Right atrium auricular region (tissue), 2 donors: ENCODE measurements around the gene VPS16. TPM values are rescaled to one million over a fixed set of nuclear protein-coding genes. Genes with fewer than 3 reads are reported as not detected.

Experiments used
- DNase-seq: peaks from one replicate; pipeline ENCODE4 v3.0.0-alpha.2; 2019; ENCODE audit warnings: low spot score
- H3K27ac ChIP-seq, 2 donors: fragments of 200-600 bp; sonication (generic); 1 replicate in 1 of 2; 2 replicates in 1 of 2; pipeline ENCODE4 v1.5.1; 2016 to 2019
- H3K27me3 ChIP-seq, 2 donors: fragments of 200-600 bp; sonication (generic); one replicate each; pipeline versions ENCODE4 v1.5.1 to v1.6.0; 2017 to 2019
- H3K36me3 ChIP-seq: fragments of 200-600 bp; sonication (generic); one replicate; pipeline ENCODE4 v1.5.1; 2016
- H3K4me1 ChIP-seq, 2 donors: fragments of 200-600 bp; sonication (generic); one replicate each; pipeline versions ENCODE4 v1.5.1 to v1.6.0; 2017 to 2019
- H3K4me3 ChIP-seq, 2 donors: fragments of 200-600 bp; sonication (generic); 1 replicate in 1 of 2; 2 replicates in 1 of 2; pipeline ENCODE4 v1.5.1; 2017 to 2019; ENCODE audit warnings: mild to moderate bottlenecking in 1 of 2, moderate library complexity in 1 of 2
- H3K9me3 ChIP-seq, 2 donors: fragments of 200-600 bp; sonication (generic); one replicate each; pipeline ENCODE4 v1.5.1; 2019
- total RNA-seq, 2 donors: library from RNA; depleted of rRNA; stranded (reverse); fragments of >200 nt; gene quantifications; one replicate each; pipeline ENCODE4 v1.1.0, GENCODE V29; 2016
- TF ChIP-seq, protein P1 (sequence below), 2 donors: fragments of 200-600 bp; sonication (generic); IDR thresholded peaks; one replicate each; pipeline ENCODE4 v1.5.1; 2019; ENCODE audit warnings: antibody characterized with exemption in 2 of 2

The VPS16 gene
- total RNA-seq, 2 donors from 2014 or later: 12.8 to 16.4 TPM

GRCh38 chr20:2796011-2796660 is 44.4 kb upstream of the VPS16 start:
- peaks cover 0 to 9% of the 10 kb centered on the region in 2 donors for H3K27me3 ChIP-seq

DNA sequence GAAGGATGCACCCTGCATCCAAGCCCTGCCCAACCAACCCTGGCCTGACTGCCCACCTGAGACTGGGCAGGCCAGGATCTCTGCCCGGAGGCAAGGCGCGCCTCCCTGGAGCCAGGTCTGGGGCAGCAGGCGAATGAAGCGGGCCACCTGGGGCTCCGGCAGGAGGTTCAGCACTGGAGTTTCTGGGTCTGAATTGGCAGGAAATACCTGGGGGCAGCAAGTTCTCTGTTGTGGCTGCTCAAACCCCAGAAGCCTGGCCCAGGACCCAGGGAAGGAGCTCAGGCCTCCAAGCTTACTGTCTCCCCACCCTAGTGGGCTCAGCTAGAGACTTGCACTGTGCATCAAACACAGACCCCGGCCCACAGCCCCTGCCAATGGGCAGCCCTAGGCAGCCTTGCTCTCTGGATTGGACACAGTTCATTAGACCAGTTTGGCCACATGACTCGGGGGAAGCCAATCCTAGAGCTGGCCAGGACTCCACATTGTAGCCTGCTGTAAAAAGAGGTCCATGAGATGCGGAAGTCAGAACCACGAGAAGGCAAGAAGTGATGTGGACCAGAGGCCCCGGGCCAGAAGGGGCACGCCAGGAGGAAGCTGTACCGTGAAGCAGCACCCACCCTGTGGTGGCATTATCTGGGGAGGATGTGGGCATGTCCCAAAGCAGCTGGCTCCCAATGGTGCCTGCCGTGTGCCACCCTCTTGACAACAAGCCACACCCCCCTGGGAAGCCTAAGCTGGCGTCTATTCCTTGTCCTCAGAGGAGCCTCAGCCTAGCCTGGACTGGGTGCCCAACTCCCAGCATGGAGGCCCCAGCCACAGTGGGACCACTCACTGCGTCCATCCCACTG is 43.2 kb upstream of the VPS16 start:
- DNase-seq: no peak
- TF ChIP-seq, protein P1, sequence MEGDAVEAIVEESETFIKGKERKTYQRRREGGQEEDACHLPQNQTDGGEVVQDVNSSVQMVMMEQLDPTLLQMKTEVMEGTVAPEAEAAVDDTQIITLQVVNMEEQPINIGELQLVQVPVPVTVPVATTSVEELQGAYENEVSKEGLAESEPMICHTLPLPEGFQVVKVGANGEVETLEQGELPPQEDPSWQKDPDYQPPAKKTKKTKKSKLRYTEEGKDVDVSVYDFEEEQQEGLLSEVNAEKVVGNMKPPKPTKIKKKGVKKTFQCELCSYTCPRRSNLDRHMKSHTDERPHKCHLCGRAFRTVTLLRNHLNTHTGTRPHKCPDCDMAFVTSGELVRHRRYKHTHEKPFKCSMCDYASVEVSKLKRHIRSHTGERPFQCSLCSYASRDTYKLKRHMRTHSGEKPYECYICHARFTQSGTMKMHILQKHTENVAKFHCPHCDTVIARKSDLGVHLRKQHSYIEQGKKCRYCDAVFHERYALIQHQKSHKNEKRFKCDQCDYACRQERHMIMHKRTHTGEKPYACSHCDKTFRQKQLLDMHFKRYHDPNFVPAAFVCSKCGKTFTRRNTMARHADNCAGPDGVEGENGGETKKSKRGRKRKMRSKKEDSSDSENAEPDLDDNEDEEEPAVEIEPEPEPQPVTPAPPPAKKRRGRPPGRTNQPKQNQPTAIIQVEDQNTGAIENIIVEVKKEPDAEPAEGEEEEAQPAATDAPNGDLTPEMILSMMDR (IDR thresholded peaks at IDR 0.05): no peak
- Histone ChIP-seq H3K27me3 (peaks cover 0 to 11% of the 10 kb centered on the region in 2 donors), H3K27ac (no peak overlapping the region), H3K4me1 (peaks cover 0 to 20% of the 10 kb centered on the region in 2 donors), H3K36me3 (no peaks in the 10 kb centered on the region), H3K4me3 (no peak overlapping the region), H3K9me3 (no peaks in the 10 kb centered on the region)

More at GRCh38 chr20:2796011-2796660, 44.4 kb upstream of the VPS16 start:
- TF ChIP-seq, protein P1 (IDR thresholded peaks at IDR 0.05): no peak
- no peak for DNase-seq
- no peaks in the 10 kb centered on the region for H3K9me3 ChIP-seq
- no peak overlapping the region for H3K4me3 ChIP-seq
- H3K36me3 ChIP-seq: no peaks in the 10 kb centered on the region
- H3K27ac ChIP-seq: no peak overlapping the region
- peaks cover 0 to 18% of the 10 kb centered on the region in 2 donors for H3K4me1 ChIP-seq

DNA sequence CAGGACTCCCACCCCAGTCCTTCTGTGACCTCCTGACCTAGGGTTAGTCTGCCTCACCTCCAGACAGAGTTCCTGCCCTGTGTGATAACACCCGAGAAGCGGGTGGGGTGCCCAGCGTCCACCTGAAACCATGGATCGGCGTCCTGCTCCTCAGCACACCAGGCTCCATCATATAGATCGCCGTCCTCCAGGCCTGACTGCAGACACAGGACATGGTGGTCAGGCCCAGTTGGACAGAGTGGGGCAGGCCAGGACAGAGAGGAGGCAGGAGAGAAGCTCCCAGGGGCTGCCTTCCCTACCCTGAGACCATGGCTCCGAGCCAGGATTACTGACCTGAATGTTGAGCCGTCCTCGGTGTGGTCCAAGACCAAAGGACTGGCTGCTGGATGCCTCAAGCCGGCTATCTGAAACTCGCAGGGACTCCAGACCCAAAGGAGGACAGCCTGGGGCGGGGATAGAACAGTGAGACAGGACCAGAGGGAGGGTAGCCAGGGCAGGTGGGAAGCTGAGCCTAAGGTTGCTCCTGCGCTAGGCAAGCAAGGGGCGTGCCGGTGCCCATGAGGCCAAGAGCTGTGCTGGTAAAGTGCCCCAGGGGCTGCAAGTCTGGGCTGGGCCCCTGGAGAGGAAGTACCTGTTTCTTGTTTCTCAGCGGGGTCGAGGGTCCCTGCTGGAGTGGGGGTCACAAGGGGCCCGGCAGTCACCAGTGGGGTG is 42.3 kb upstream of the VPS16 start:
- H3K4me3 ChIP-seq: no peak overlapping the region
- H3K4me1 ChIP-seq: peaks cover 0 to 20% of the 10 kb centered on the region in 2 donors
- H3K27me3 ChIP-seq: peaks cover 0 to 11% of the 10 kb centered on the region in 2 donors
- no peak overlapping the region for H3K27ac ChIP-seq
- TF ChIP-seq, protein P1 (IDR thresholded peaks at IDR 0.05): no peak
- no peak for DNase-seq
- no peaks in the 10 kb centered on the region for H3K36me3 ChIP-seq
- no peaks in the 10 kb centered on the region for H3K9me3 ChIP-seq

GRCh38 chr20:2798814-2799213 is 41.7 kb upstream of the VPS16 start:
- Histone ChIP-seq H3K36me3 (no peaks in the 10 kb centered on the region), H3K4me3 (no peak overlapping the region), H3K4me1 (peaks cover 0 to 20% of the 10 kb centered on the region in 2 donors), H3K27ac (no peak overlapping the region), H3K27me3 (peaks cover 0 to 11% of the 10 kb centered on the region in 2 donors), H3K9me3 (no peaks in the 10 kb centered on the region)
- no peak for DNase-seq
- TF ChIP-seq, protein P1 (IDR thresholded peaks at IDR 0.05): no peak

- H3K4me1 ChIP-seq: peaks cover 0 to 20% of the 10 kb centered on the region in 2 donors
- no peak overlapping the region for H3K27ac ChIP-seq
- H3K36me3 ChIP-seq: no peaks in the 10 kb centered on the region
- no peak for DNase-seq
- peaks cover 0 to 11% of the 10 kb centered on the region in 2 donors for H3K27me3 ChIP-seq
- no peaks in the 10 kb centered on the region for H3K9me3 ChIP-seq
- H3K4me3 ChIP-seq: peak overlapping the region in 1 of 2 donors; percentile 44
- TF ChIP-seq, protein P1 (IDR thresholded peaks at IDR 0.05): no peak
Observed at GRCh38 chr20:2799271-2799670, 41.3 kb upstream of the VPS16 start.
